Activated T-cell treated with anti-CD3 and anti-CD28 coated beads, Interleukin-2, amount 50 U/mL, for 4 hours (primary cell): ENCODE data around the gene YWHAE. TPM values are rescaled to one million over a fixed set of nuclear protein-coding genes. Genes with fewer than 3 reads are reported as not detected.
"Not testable (repeated sequence)": the region's sequence is repeated elsewhere in the genome, so short reads cannot be mapped to it uniquely, and the experiment has no call there.

Experiments used
- ATAC-seq, 2 donors: fragments of 200-7000 bp; cut with Tn5 transposase; one replicate each; pipeline ENCODE4 v1.10.0; 2021
- DNase-seq: peaks from one replicate; pipeline ENCODE4 v3.0.0-alpha.2; 2020
- H3K27me3 Mint-ChIP-seq: one replicate; pipeline ENCODE4 v1.8.0; 2021; ENCODE audit warnings: low read depth, mixed read lengths
- H3K36me3 Mint-ChIP-seq: one replicate; pipeline ENCODE4 v1.8.0; 2022; ENCODE audit warnings: mixed read lengths; ENCODE audit not compliant: insufficient read depth
- H3K4me1 Mint-ChIP-seq: one replicate; pipeline ENCODE4 v1.8.0; 2021; ENCODE audit warnings: low read depth, mixed read lengths
- H3K4me3 Mint-ChIP-seq: one replicate; pipeline ENCODE4 v1.8.0; 2021; ENCODE audit warnings: mild to moderate bottlenecking, moderate library complexity, mixed read lengths
- H3K9me3 Mint-ChIP-seq: one replicate; pipeline ENCODE4 v1.8.0; 2021; ENCODE audit warnings: mixed read lengths
- total RNA-seq, 3 donors: library from RNA; stranded (reverse); gene quantifications; one replicate each; pipeline ENCODE4 v1.2.1, GENCODE V29; 2021

Gene YWHAE
- total RNA-seq, 3 donors from 2014 or later = 470 to 529 (median 478) TPM

DNA sequence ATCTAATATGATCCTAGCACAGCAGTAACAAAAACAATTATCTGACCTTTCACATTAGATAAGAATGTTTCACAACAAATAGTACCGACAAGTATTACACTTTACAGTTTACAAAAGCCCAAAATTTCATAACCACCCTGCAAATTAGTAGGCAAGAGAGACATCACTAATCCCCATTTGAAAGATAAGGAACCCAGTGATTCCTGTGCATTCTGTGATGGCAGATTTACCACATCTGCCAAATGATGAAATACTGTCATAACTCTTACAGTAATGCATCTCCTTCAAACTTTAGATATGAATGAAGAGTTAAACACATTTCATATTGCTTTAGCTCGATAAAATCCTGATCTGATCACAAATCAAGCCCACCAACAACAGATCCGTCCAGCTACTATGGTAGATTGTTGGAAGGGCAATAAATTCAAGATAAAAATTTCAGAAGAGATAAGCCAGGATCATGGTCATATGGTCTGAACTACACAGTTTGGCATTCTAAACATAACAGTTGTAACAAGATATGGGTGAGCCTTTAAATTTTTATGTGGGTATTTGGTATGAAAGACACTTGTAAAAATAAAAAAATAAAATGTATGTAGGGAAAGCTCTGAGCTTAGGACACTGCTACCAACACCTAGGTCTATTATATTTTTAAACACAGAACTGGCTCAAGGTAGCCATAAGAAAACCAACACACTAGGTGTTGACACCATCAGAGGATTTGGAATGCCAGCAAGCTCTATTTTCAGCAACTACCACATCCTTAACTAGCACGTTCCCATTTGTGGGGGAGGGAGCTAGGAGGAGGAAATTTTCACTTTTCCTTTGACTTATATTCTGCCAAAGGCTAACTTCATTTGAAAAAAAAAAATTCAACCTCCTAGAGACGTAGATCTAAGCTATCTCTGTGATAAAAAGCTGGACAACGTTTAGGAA is 9.3 kb downstream of the YWHAE start:
- ATAC-seq = no peak
- Mint-ChIP-seq H3K9me3 (no peaks in the 10 kb centered on the region), H3K27me3 (no peaks in the 10 kb centered on the region), H3K4me3 (peak overlapping the region; percentile 3), H3K36me3 (peaks cover 7% of the 10 kb centered on the region), H3K4me1 (peaks cover 80% of the 10 kb centered on the region)
- DNase-seq = no peak

- H3K9me3 Mint-ChIP-seq, ATAC-seq, H3K4me3 Mint-ChIP-seq, H3K27me3 Mint-ChIP-seq, DNase-seq, H3K36me3 Mint-ChIP-seq: not testable (repeated sequence)
- peaks cover 64% of the 10 kb centered on the region for H3K4me1 Mint-ChIP-seq
These were observed 12.4 kb downstream of the YWHAE start for GRCh38 chr17:1387490-1388227.

DNA sequence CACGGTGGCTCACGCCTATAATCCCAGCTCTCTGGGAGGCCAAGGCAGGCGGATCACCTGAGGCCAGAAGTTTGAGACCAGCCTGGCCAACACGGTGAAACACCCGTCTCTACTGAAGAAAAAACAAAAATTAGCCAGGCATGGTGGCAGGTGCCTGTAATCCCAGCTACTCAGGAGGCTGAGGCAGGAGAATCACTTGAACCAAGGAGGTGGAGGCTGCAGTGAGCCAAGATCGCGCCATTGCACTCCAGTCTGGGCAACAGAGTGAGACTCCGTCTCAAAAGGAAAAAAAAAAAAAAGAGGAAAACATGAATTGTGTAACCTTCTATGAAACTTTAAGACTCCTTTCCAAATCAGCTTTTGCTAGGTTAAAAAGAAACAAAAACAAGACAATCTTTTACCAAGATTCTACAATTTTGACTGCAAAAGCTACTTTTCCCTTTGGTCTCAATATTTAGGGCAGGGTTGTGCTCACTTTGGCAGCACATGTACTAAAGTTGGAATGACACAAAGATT is 13.3 kb downstream of the YWHAE start:
- H3K4me1 Mint-ChIP-seq = peaks cover 58% of the 10 kb centered on the region

DNA sequence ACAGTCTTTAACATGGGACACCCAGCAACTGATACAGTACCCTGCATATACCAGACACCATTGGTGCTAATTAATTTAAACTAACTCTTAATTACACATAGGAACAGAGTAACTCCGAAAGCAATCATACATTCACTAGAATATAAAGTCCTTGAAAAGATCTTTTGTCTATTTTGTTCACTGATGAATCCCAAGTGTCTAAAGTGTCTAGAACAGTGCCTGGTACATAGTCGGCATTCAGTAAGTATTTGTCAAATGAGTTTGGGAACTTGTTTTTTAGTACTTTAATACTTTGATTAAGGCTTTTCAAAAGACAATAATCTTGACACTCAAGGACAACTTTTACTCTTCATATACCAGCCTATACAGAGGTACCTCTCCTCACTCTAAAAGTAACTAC is 13.8 kb downstream of the YWHAE start:
- no peak for ATAC-seq
- H3K4me3 Mint-ChIP-seq = no peak overlapping the region
- DNase-seq = no peak
- peaks cover 58% of the 10 kb centered on the region for H3K4me1 Mint-ChIP-seq
- peaks cover 5% of the 10 kb centered on the region for H3K36me3 Mint-ChIP-seq
- H3K27me3 Mint-ChIP-seq = no peaks in the 10 kb centered on the region
- H3K9me3 Mint-ChIP-seq = no peaks in the 10 kb centered on the region

More for the DNA sequence above, 13.3 kb downstream of the YWHAE start:
- not testable (repeated sequence) for ATAC-seq, H3K36me3 Mint-ChIP-seq, H3K27me3 Mint-ChIP-seq, DNase-seq, H3K4me3 Mint-ChIP-seq, H3K9me3 Mint-ChIP-seq

GRCh38 chr17:1385861-1386260 is 14.2 kb downstream of the YWHAE start:
- peaks cover 58% of the 10 kb centered on the region for H3K4me1 Mint-ChIP-seq

DNA sequence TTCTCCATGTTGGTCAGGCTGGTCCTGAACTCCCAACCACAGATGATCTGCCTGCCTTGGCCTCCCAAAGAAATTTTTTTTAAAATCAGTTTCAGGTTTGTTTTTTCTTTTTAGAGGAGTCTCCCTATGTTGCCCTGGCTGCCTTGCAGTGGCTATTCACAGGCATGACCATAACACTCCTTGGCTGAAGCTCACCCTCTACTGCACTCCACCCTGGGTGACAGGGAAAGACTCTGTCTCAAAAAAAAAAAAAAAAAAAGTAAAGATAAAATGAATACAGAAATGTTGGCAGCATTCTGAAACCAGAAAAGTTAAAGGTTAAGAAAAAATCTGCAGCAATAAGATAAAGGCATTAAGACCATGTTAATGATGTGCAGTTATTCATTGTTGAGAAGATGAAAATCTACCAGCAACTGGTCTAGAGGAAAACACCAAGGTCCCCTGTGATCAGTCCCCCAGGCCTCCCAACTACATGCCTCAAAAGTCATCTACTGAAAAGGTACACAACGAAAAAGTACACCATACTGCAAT is 15.1 kb downstream of the YWHAE start:
- DNase-seq = no peak
- Mint-ChIP-seq H3K27me3 (no peaks in the 10 kb centered on the region), H3K4me3 (no peak overlapping the region), H3K36me3 (peaks cover 8% of the 10 kb centered on the region), H3K4me1 (peaks cover 58% of the 10 kb centered on the region), H3K9me3 (no peaks in the 10 kb centered on the region)
- ATAC-seq = no peak

More at GRCh38 chr17:1385861-1386260, 14.2 kb downstream of the YWHAE start:
- DNase-seq (no peak), ATAC-seq (no peak)
- peaks cover 5% of the 10 kb centered on the region for H3K36me3 Mint-ChIP-seq
- no peaks in the 10 kb centered on the region for H3K27me3 Mint-ChIP-seq
- H3K9me3 Mint-ChIP-seq = no peaks in the 10 kb centered on the region
- no peak overlapping the region for H3K4me3 Mint-ChIP-seq

GRCh38 chr17:1379930-1380313 is 20.1 kb downstream of the YWHAE start:
- Mint-ChIP-seq H3K27me3 (no peaks in the 10 kb centered on the region), H3K9me3 (no peaks in the 10 kb centered on the region), H3K4me3 (peak overlapping the region; percentile 63), H3K4me1 (peaks cover 71% of the 10 kb centered on the region), H3K36me3 (peaks cover 18% of the 10 kb centered on the region)
- no peak for DNase-seq
- peak; percentile 76 to 86 for ATAC-seq

GRCh38 chr17:1379208-1379929 is 20.7 kb downstream of the YWHAE start:
- Mint-ChIP-seq H3K27me3 (no peaks in the 10 kb centered on the region), H3K4me1 (peaks cover 75% of the 10 kb centered on the region), H3K4me3 (peak overlapping the region; percentile 63), H3K9me3 (no peaks in the 10 kb centered on the region), H3K36me3 (peaks cover 18% of the 10 kb centered on the region)
- no peak for DNase-seq
- no peak for ATAC-seq

DNA sequence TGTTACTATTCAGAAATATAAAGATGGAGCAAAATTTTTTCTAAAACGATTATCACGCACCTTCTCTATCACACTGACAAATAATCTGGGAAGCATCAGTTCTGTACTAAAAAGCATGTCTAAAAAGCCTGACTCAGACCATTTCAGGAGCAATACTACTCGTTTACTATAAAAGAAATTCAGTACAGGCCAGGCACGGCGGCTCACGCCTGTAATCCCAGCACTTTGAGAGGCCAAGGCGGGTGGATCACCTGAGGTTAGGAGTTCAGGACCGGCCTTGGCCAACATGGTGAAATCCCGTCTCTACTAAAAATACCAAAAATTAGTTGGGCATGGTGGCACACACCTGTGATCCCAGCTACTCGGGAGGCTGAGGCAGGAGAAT is 21.6 kb downstream of the YWHAE start:
- DNase-seq, ATAC-seq, H3K27me3 Mint-ChIP-seq, H3K4me3 Mint-ChIP-seq, H3K9me3 Mint-ChIP-seq: not testable (repeated sequence)
- Mint-ChIP-seq H3K4me1 (peaks cover 82% of the 10 kb centered on the region), H3K36me3 (peaks cover 21% of the 10 kb centered on the region)

GRCh38 chr17:1377334-1377733 is 22.7 kb downstream of the YWHAE start:
- ATAC-seq = no peak

DNA sequence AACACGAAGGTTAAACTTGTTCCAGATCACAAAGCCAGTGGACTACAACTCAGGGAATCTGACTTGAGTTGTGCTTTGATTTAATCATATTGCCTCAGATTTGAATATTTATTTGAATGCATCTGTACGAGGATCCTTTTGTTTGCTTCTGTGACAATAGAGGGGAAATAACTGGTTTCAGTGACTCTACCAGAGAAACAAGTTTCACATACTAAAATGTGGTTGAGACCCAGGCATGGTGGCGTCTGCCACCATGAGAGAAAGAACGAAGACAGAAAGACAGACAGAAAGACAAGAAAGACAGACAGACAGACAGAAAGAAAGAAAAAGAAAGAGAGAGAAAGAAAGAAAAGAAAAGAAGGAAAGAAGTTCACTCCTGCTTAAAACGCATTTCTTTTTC is 24.0 kb downstream of the YWHAE start:
- Mint-ChIP-seq H3K9me3 (no peaks in the 10 kb centered on the region), H3K27me3 (no peaks in the 10 kb centered on the region), H3K36me3 (peaks cover 19% of the 10 kb centered on the region), H3K4me1 (peaks cover 86% of the 10 kb centered on the region), H3K4me3 (peak overlapping the region; percentile 25)
- DNase-seq (no peak), ATAC-seq (peak; percentile 32)

More at GRCh38 chr17:1377334-1377733, 22.7 kb downstream of the YWHAE start:
- H3K9me3 Mint-ChIP-seq = no peaks in the 10 kb centered on the region
- H3K4me3 Mint-ChIP-seq = no peak overlapping the region
- H3K27me3 Mint-ChIP-seq = no peaks in the 10 kb centered on the region
- peaks cover 88% of the 10 kb centered on the region for H3K4me1 Mint-ChIP-seq
- peaks cover 23% of the 10 kb centered on the region for H3K36me3 Mint-ChIP-seq
- DNase-seq = no peak

DNA sequence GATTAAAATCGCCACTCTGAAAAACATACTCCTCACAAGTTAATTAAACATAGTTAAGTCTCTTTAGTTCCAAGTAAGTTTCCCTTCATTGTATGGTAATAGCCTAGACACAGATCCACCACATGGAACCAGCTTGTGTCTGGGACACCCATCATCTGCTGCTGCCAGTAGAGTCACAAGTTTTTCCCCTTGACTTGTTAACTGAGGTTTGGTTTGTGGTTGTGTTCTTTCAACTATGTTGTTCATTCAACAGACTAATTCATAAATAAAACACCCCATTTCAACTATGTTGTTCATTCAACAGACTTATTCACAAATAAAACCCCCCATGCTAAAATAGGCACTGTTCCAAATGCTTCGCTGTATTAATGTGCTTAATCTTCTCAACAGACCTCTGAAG is 24.4 kb downstream of the YWHAE start:
- H3K9me3 Mint-ChIP-seq = no peaks in the 10 kb centered on the region
- no peak for DNase-seq
- H3K27me3 Mint-ChIP-seq = no peaks in the 10 kb centered on the region
- peak; percentile 27 to 33 for ATAC-seq
- H3K36me3 Mint-ChIP-seq = peaks cover 17% of the 10 kb centered on the region
- peak overlapping the region; percentile 25 for H3K4me3 Mint-ChIP-seq
- peaks cover 84% of the 10 kb centered on the region for H3K4me1 Mint-ChIP-seq

DNA sequence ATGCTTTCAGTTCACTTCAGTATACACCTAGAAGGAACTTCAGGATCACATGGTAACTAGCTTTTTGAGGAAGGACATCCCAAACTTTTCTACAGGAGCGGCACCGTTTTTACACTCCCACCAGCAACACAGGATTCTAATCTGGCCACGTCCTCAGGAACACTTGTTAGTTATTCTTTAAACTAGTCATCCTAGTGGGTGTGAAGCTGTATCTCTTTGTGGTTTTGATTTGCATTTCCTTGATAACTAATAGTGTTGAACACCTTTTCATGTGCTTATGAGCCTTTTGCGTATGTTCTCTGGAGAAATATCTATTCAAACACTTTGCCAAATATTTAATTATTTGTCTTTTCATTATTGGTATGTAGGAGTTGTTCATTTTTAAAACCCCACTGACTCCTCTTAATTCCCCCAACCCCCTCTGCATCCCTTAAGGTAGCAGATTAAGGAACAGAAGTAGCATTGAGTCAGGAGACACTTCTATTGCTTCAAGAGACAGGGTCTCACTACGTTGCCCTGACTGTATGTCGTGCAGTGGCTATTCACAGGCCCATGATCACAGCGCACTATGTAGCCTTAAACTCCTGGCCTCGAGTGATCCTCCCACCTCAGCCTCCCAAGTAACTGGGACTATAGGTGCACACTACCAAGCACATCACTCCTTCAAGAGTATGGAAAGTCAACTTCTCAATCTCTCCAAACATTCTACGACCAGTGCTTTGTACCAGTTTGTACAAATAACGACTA is 25.4 kb downstream of the YWHAE start:
- ATAC-seq (peak; percentile 77 to 80), DNase-seq (no peak)
- H3K36me3 Mint-ChIP-seq = peaks cover 15% of the 10 kb centered on the region
- peak overlapping the region; percentile 25 for H3K4me3 Mint-ChIP-seq
- H3K9me3 Mint-ChIP-seq = no peaks in the 10 kb centered on the region
- no peaks in the 10 kb centered on the region for H3K27me3 Mint-ChIP-seq
- peaks cover 76% of the 10 kb centered on the region for H3K4me1 Mint-ChIP-seq
